ENCODE data around the gene CDC42EP3.

Gene CDC42EP3

DNA sequence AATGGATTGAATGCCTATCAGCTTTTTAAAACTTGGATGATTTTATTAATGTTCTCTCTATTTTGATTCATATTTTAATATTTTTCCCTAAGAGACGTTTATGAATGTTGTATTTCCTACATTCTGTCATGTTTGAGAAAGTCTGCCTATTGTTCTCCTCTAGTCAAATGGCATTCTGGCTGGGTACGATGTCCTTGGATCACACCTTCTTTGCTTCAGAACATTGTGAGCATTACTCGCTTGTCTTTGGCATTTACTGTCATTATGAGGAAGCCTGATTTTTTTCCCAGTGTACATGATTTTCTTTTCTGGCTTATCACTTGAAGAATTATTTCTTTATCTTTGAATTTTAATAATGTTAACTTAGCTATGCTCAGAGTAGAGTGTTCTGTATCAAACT is 78.4 kb downstream of the CDC42EP3 start:
- no peak overlapping the region for H3K27ac Mint-ChIP-seq (ENCODE audit: low read depth)
- DNase-seq (ENCODE audit: low spot score in 2 of 2) (no peak), ATAC-seq (replicated peaks; ENCODE audit: extremely low read depth, poor library complexity, severe bottlenecking) (no peak)
- no peaks in the 10 kb centered on the region for H3K27me3 Mint-ChIP-seq
- H3K36me3 Mint-ChIP-seq (ENCODE audit: insufficient read depth): no peaks in the 10 kb centered on the region
- H3K4me3 Mint-ChIP-seq: no peak overlapping the region
- H3K4me1 Mint-ChIP-seq: peaks cover 39% of the 10 kb centered on the region
- H3K9me3 Mint-ChIP-seq: peaks cover 10% of the 10 kb centered on the region
